GM21528 (cell line): ENCODE data around the gene SYT1.
"Not testable (repeated sequence)": the region's sequence is repeated elsewhere in the genome, so short reads cannot be mapped to it uniquely, and the experiment has no call there.

Source experiments
- ATAC-seq: cut with Tn5 transposase; IDR thresholded peaks from one replicate; pipeline ENCODE4 v1.9.1; 2021; ENCODE audit warnings: mild to moderate bottlenecking, moderate library complexity; ENCODE audit not compliant: unreplicated experiment, low FRiP score

SYT1 gene

DNA sequence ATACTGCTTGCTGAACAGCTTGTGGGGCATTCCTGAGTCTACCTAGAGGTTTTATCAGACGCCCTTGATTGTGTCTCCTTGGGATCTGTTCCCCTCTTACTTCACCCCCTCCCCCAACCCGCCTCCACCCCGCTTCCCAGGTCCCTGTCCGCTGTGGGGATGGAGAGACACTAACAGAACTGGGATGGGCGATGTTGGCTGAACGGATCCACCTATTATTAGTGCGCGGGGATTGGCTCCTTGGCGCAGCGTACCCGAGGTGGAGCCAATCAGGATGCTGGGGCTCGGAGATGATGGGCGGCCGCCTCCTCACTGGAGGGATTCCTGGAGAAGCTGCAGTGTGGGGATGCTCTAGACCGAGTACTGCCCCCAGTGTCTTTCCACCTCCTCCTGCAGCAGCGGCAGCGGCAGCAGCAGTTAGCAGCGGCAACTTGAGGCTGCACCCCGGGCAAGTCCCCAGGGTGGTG, at the start of gene SYT1:
TSS of gene SYT1 (plus strand) at position 372 of the 467 bp plus-strand sequence.
- peak; percentile 24 for ATAC-seq

- no peak for ATAC-seq
Observed at GRCh38 chr12:78818487-78818886, 46.1 kb upstream of the SYT1 start.

DNA sequence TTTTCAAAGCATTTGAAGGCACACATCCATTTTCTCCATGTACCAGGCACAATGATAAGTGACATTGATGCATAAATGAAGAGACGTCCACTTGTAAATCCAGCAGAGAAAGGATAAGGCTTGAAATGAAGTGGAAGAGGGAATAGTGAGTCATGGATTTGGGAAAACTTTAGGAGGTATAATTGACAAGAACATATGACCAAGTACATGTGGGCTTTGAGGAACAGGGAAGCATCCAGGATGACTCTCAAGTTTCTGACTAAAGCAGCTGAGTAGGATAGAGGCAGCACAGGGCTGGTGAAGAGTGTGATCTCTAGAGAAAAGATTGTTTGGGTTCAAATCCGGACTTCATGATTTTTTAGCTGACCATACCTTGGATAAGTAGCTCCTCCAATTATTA, 43.6 kb upstream of the SYT1 start:
- no peak for ATAC-seq

GRCh38 chr12:78824918-78825317, 39.7 kb upstream of the SYT1 start:
- ATAC-seq: no peak

- ATAC-seq: no peak
Observed at GRCh38 chr12:78829690-78830089, 34.9 kb upstream of the SYT1 start.

GRCh38 chr12:78835493-78835892, 29.1 kb upstream of the SYT1 start:
- ATAC-seq: no peak

DNA sequence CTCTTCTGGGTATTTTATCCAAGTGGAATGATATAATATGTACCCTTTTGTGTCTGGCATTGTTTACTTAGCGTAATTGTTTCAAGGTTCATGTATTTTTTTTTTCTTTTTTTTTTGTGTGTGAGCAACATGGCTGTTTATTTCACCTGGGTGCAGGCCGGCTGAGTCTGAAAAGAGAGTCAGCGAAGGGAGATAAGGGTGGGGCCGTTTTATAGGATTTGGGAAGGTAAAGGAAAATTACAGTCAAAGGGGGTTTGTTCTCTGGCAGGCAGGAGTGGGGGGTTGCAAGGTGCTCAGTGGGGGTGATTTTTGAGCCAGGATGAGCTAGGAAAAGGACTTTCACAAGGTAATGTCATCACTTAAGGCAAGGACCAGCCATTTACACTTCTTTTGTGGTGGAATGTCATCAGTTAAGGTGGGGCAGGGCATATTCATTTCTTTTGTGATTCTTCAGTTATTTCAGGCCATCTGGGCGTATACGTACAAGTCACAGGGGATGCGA, 24.0 kb upstream of the SYT1 start:
- not testable (repeated sequence) for ATAC-seq

- ATAC-seq: no peak
Observed at GRCh38 chr12:78853231-78853630, 11.3 kb upstream of the SYT1 start.

- peak; percentile 62 for ATAC-seq
Observed at GRCh38 chr12:78863482-78864402, 832 bp upstream of the SYT1 start.

GRCh38 chr12:78864870-78865463, 393 bp downstream of the SYT1 start:
- ATAC-seq: peak; percentile 25

DNA sequence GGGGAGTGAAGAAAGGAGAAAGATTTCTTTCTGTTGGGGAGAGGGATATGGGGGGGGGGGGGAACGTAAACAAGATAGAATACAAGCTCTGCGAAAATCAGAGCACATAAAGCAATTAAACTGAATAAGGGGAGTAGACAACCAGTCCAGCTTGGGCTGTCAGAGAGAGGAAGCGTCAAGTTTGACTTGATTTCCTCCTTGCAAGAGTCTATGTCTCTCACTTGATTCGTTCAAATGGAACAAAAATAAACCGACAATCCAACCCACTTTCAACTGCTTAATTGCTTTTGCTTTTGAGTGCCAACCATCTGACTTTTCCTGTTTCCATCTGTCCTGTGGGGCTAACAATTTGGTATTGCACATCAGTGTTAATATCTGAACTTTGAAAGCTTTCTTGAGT, 942 bp downstream of the SYT1 start:
- no peak for ATAC-seq

- ATAC-seq: no peak
Observed at GRCh38 chr12:78866518-78866917, 1.9 kb downstream of the SYT1 start.

DNA sequence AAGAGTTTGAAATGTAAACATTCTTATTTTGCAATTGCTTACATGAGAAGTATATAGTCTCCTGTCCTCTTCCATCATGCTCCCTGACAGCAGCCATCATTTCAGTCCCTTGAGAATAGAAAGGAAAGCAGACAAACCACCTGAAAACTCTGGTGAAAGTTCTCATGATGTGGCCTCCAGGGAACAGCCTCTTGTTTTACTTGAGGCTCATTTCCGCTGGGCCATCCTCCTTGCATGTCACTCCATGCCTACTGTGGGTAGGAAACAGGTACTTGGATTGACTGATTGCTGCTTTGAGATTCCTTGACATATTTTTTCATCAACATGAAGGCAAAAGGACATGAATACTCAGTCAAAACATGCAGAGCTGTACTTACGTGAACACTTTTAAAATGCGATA, 6.0 kb downstream of the SYT1 start:
- no peak for ATAC-seq

GRCh38 chr12:78871566-78871965, 7.0 kb downstream of the SYT1 start:
- no peak for ATAC-seq

DNA sequence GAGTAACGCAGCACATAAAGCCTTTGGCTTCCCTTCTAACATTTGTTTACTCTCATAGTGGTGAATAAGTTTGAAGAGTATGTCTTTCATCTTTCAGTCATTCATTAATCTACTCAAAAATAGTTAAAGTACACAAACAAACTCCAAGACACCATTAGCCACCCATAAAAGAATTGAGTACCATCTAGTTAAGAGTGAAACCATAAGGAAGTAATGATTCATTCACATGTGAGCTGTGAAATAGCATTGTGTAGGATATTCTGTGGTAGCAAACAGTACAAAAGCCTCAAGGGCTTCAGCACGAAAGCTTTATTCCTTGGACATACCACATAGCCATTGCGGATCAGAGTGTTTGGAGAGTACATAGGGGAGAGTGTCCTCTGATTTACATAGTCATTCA, 13.9 kb downstream of the SYT1 start:
- ATAC-seq: no peak

DNA sequence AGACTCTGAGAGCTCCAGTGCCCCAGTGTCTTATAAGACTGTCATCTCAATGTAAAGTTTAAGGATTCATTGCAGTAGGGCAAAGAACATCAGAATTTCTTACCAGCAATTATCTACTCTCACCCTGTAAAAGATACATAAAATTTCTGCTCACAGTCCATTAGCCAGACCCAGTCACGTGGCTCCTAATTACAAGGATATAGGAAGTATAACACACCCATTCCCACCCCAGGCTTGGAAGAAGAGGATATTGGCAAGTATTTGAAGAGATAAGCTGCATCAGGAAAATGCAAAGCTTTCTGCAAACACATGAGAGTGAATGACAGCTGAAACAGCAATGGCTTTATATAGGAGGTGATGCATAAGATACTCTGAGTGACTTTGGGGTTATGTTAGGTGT, 14.3 kb downstream of the SYT1 start:
- no peak for ATAC-seq

GRCh38 chr12:78880078-78880477, 15.5 kb downstream of the SYT1 start:
- no peak for ATAC-seq

- no peak for ATAC-seq
Observed at GRCh38 chr12:78881685-78882084, 17.1 kb downstream of the SYT1 start.

GRCh38 chr12:78885466-78885865, 20.9 kb downstream of the SYT1 start:
- ATAC-seq: no peak

DNA sequence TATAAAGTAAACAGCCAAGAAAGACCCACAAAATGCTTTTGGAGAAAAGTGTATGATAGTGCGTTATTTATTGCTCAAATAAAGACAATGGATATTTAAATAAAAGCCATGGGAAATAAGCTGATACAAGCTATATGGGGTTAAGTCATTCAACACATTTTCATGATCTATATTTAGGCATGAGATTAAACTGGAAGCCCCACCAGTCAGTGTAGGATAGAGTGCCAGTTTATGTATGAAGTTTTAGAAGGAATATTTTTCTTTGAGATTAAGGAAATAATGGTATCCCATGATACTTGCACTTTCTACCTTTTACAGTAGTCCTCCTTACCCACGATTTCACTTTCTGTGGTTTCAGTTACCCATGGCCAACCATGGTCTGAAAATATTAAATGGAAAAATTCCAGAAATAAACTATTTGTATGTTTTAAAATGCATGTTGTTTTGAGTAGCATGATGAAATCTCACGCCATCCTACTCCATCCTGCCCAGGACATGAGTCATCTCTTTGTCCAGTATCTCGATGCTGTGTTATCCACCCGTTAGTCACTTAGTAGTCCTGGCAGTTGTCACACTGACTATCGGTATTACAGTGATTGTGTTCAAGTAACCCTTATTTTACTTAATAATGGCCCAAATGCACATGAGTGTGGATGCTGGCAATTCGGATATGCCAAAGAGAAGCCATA, 22.3 kb downstream of the SYT1 start:
- ATAC-seq: no peak

DNA sequence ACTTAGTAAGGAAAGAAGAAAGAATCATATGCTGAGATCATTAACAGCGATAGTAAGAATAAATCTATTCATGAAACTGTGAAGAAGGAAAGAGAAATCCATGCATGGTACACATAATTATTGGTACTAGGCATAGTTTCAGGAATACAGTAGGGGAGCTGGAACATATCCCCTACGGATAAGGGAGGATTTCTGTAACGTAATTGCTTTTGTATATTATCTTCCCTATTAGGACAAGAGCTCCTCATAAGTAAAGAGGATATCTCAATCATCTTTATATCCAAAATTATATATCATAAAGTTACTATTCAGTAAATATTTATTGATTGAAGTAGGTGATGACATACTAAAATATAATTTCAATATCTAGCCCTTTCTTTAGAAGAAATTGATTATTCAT, 22.9 kb downstream of the SYT1 start:
- ATAC-seq: no peak
